ENCODE data around the gene CDON.

CDON gene

DNA sequence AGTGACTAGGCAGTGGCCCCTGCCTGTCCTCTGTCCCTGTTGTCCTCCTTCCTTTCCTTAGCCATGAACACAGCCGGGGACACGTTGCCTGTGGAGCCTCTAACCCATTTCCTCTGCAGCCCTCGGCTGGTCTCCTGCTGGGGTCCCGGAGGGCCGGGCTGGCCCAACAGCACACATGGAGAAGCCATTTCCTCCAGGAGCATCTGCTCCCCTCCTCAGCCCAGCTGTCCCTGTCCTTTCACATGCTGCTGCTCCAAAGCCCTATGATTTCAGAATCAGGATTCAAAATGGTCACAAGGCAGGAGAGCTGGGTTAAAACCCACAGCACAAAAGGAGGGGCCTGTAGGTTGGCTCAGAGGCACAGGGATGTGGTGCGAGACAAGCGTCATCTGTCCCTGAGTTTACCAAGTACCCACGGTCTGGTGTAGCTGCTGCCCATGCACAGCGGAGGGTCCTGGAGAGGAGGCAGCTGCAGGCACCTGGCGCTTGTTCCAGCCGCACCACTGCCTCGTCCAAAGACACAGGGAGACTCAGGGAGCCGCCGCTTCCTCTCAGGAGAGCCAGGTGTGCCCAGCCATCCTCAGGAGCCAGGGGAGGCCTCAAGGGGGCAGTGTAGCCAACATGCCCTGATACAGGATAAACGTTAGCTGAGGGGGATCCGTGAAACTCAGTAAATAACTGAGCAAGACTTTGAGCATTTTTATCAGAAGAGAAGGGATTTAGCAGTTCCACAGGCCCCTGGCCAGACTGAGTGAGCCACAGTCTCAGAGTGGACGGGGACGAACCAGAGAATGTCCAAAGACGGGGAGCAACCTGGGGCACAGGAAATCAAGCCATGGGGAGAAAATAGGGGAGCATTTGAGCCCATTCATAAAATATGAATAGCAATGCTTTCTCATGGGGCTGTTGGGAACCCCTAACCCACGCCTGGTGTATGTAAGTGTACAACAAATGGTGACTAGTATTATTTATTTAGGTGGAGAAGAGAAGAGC, 120.8 kb downstream of the CDON start:
- DNase-seq: peak in 3 of 5 donors; percentile 12 to 34 (median 23)

DNA sequence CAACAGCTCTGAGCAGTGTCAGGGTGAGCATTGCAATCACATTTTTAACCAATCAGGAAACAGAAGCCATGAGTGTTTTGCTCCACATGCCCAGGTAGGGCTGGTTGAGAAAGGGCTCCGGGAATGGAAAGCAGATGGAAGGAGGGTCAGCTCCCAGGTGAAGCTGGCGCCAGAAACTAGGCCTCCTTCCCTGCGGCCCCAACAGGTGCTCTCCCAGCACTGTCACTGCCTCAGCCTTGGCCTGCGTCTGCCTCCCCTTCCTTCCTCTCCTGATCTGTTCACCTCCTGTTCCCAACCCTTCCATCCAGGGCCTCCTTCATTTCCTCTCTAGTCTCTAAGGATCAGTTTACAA, 121.4 kb downstream of the CDON start:
- DNase-seq: no peak

- DNase-seq: no peak
Measured at GRCh38 chr11:125940145-125940544, 122.5 kb downstream of the CDON start.

- DNase-seq: no peak
Measured at GRCh38 chr11:125939081-125939521, 123.6 kb downstream of the CDON start.

DNA sequence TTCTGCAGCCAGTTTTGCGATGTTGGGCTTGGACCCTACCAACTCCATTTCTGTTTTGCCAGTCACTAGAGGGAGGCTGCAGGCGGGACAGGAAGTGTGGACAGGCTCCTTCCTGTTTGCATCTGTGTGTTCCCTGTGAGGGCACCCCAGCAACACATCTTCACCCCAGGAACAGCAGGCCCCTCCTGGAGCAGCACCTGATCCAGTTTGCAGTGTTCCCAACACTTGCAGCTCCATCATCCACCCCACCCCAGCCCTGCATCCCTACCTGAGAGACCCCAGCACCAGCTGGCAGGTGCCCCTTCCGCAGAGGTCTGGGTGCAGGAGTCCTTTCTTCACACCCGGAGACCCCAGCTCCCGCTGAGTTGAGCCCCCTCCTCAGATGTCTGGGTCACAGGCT, 124.2 kb downstream of the CDON start:
- DNase-seq: peak in 1 of 5 donors; percentile 12

DNA sequence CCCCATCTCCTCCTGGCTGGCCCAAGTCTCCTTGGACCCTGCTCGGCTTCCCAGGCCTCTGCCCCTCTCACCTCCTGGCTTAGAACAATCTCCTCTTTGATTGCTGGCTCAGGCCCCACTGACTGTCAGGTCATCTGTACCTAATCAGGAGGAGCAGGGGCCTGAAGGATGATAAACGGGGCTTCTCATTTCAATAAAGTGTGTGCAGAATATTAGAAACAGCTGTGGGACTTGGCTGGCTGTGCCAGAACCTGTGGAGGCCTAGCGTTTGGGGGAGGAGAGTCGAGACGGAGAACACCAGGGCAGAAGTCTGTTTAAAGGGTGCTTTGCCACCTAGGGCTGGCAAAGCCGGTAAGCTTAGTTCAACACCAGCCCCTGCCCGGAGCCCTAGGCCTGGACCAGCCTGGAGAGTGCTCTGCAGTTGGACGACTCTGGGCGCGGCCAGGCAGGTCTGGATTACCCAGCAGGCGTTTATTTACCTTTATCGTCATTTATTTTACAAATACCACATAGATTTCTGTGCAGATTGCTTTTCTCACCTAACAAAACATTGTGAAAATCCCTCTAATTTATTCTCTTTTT, 127.0 kb downstream of the CDON start:
- no peak for DNase-seq

GRCh38 chr11:125935056-125935455, 127.6 kb downstream of the CDON start:
- no peak for DNase-seq

GRCh38 chr11:125934473-125934872, 128.2 kb downstream of the CDON start:
- DNase-seq: no peak

- no peak for DNase-seq
Measured at GRCh38 chr11:125933030-125933813, 129.4 kb downstream of the CDON start.

- no peak for DNase-seq
Measured at GRCh38 chr11:125932301-125932700, 130.4 kb downstream of the CDON start.

- DNase-seq: no peak
Measured at GRCh38 chr11:125931668-125932067, 131.0 kb downstream of the CDON start.

GRCh38 chr11:125931116-125931515, 131.6 kb downstream of the CDON start:
- DNase-seq: no peak

GRCh38 chr11:125930076-125930450, 132.6 kb downstream of the CDON start:
- DNase-seq: no peak

DNA sequence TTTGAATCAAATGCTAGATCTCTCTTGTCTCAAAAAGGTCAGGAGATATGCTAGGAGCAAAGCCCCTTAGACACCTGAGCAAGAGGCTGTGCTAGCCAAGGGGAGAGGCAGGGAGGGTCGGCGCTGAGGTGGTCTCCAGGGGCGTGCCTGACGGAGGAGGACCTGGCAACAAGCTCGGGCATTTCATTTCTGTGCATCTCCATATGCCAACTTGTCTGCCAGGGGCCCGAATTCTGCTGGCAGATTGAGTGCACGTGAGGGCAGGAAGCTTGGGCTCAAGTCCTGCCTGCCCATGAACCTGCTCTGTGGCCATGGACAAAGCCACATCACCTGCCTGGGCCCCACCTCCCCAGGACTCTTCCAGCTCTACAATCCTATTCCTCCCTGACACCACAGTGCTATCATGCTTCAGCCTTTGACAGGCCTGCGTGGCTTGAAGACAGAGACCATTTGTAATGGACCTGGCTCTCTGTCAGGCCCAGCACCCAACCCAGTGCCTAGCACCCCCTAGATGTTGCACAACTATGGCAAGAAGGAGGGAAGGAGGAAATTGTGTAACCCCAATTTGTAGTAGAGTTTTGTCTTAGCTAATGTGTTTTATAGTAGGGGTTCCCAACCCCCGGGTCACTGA, 133.1 kb downstream of the CDON start:
- DNase-seq: no peak

DNA sequence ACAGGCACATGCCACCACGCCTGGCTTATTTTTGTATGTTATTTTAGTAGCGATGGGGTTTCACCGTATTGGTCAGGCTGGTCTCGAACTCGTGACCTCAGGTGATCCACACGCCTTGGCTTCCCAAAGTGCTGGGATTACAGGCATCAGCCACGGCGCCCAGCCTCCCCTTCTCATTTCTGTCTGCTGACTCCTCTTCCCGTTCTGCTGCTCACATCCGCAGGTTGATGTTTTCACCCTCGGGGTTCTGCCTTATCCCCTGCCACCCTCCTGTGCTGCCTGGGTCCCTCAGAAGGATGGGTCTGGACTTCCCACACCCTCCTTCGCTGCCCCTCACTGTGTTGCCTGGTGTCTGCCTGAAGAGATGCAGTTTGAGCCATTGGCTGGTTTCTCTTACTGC, 136.0 kb downstream of the CDON start:
- no peak for DNase-seq

DNA sequence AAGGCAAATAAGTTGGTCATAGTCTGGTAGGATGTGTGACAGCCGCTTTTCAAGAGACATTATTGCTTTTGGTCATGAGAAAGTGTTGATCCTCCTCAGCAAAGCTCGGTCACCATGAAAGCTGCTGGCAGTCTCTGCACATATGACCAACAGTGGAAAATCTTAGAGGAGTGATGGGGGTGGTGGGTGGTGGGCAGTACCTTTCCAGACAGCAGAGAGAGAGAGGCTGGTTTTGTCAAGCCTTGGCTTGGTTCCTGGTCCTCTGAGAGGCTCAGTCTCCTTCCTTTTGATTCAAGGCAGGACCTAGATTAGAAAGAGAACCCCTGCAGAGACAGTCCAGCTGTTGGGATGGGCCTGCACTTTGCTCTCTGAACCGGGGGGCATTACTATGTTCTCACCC, 136.9 kb downstream of the CDON start:
- DNase-seq: no peak

GRCh38 chr11:125925247-125925740, 137.4 kb downstream of the CDON start:
- DNase-seq: no peak

- no peak for DNase-seq
Measured at GRCh38 chr11:125924384-125925007, 138.2 kb downstream of the CDON start.

DNA sequence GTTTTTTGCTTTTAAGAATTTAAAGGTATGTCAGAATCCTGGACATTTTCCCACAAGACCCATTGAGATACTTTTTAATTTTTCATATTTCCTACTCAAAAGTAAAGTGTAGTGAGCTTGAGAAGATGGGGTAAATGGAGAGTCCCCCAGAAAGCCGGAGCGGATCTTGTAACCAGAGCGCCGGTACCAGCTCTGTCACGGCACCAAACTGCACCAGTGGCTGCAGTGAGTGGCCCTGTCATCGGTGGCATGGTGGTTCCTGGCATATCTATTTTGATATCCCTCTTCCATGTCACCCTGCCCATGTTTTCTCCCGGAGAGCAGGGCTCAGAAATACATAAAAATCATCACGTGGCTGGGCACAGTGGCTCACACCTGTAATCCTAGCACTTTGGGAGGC, 139.0 kb downstream of the CDON start:
- no peak for DNase-seq

DNA sequence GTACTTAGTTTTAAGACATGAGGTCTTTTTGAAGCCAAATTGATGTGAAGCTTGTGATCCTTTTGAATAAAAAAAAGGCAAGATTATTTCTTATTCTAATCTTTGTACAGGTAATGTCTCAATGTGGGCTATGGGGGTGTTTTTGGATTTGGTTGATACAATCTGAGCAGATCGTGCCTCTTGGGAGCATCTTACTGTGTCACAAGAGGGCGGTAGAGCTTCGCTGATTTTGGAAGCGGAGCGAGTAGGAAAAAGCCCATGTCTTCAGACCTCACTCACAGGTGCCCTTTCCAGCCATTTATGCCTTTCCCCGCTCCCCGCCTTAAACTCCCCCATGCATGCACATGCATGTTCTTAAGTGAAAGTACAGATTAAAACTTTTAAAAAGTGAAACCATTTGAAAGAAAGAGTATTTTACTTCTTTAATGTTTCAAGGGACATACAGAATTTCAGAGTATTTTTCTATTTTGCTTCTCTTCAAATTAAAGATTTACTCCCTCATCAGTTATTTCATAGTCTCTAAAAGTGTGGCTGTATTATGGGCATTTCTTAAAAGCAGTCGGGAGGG, 139.6 kb downstream of the CDON start:
- DNase-seq: peak in 3 of 5 donors; percentile 17 to 58 (median 40)

GRCh38 chr11:125922156-125922555, 140.5 kb downstream of the CDON start:
- no peak for DNase-seq

- DNase-seq: no peak
Measured at GRCh38 chr11:125921042-125921441, 141.6 kb downstream of the CDON start.
